Medulla oblongata (tissue), 1 donor: ENCODE results near the gene CEBPG.

ENCODE experiments used
- DNase-seq: peaks from one replicate; pipeline ENCODE4 v3.0.0-alpha.2; 2015; ENCODE audit errors: extremely low spot score

CEBPG gene

GRCh38 chr19:33382006-33382405, 8.5 kb downstream of the CEBPG start:
- DNase-seq: no peak

DNA sequence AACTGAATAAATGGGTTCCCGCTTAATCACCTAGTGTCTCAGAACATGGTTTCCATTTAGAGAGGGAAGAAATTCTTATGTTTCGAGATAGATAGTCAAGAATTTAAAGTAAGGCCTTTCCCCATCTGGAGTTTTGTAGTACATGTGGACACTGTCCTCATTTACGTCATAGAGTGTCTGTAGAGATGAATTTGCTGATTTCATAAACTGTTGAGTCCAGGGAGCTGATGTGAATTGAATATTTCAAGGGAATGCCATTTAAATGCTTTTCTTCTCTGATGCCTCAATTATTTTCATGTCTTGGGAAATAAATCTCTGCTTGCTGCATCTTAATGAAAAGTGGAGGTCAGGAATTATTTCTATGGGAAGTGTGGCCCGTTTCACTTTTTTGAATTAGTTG, 9.5 kb downstream of the CEBPG start:
- DNase-seq: no peak

DNA sequence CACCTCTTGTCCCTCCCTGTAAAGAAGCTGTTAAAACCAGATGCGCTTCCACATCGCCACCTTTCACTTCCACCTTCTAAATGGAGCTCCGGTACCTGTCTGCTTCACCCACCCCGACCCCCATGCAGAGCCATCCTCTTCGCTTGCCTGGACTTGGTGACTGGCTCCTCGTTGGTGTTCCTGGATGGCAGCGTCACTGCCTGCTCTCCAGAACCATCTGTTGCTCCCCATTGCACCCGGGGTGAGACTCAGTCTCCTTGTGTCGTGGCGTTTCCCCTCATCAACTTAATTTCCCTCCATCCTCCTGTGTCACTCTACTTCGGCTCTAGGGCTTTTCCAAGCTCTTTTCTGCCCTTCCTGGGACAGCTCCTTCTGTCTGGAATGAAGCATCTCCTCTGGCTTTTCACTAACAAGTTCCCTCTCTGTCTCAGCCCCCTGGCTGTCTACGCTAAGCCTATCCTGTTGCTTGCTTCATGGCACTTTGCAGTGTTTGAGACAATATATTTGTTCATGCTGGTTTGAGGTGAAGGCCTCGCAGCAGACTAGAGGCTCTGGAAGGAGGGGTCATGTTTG, 10.3 kb downstream of the CEBPG start:
- DNase-seq: no peak

- no peak for DNase-seq
These were observed 11.5 kb downstream of the CEBPG start for GRCh38 chr19:33384983-33385382.

DNA sequence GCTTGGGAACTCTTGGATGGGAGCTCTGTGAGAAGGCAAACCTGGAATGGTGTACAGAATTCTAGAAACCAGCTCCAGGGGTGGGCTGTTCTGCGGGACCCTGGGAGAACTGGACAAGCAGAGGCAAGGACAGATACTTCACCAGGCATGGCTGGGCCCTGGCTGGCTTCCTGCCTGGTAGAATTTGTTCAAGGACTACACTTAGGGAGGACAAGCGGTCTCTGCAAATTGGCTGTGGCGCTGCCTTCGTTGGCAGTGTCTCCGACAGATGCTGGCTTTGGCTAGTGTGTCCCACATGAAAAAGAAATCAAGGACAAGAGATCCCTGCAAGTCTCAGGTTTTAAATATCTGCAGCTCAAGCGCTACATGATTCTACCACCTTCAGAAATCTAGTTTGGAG, 12.4 kb downstream of the CEBPG start:
- DNase-seq: peak; percentile 61

GRCh38 chr19:33386361-33386858, 12.9 kb downstream of the CEBPG start:
- no peak for DNase-seq

DNA sequence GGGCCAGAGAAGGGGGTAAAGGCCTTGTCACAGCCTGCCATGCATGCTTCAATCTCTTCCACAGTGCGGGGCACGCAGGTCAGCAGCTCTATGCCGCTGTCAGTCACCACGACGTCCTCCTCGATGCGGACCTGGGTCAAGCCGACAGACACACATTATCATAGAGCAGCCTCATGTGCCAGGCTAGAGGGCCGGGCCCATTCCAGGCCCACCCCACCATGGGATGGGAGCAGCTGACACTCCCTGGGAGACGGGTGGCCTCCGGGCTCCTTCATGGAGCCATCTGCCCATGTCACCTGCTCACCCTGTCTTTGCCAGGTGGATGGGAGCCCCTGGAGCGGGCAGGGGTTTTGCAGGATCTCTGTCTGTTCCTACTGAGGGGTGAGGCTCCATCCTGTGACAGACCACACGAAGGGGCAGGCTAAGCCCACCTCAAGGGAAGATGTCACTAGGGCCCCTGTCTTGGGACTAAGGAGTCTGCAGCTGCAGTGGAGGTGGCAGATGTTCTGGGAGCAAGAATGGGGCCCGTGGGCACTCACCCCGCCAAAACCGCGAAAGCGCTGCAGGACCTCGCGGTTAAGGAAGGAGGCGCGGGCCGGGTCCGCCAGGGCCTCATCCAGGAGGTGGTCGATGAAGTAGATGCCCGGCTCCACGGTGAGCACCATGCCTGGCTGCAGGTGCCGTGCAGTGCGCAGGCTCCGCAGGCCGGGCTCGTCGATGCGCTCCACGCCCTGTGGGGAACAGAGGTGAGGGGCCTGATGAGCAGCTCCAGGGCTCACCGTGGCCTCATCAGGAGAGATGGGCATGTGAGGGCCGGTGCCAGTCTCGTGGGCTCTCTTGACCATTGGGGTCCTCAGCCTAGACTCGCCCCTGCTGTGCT, 14.1 kb downstream of the CEBPG start:
- no peak for DNase-seq

- DNase-seq: peak; percentile 64
These were observed 14.8 kb downstream of the CEBPG start for GRCh38 chr19:33388231-33388724.

DNA sequence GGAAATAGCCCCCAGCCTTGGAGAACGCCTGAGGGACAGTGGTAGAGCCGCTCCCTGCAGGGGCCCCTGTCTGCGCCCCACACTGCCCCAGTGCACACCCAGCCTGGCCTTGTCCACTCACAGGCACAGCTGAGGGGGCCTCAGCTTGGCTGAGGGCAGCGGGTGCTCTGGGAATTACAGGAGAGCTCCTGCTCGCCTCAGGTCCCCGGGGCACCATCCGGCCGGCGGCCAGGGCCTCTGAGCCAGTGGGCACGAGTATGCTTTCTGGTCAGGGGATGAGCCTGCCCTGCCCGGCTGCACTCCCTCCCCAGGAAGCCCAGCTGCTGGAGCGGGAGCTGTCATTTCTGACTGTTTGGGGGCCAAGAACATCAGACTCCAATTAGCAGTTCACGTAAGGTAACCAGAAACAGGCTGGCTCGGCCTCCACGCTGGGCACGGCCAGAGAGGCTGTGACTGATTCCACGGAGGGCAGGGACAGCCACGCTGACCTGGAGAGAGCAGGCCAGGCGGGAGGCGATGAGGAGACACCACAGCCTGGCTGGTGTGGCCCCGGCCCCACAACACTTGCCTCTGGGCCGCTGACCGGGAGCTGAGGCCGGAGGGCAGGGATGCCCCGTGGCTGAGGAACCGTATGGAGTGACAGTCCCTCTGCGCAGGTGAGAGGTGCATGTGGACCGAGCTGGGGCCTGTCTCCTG, 15.4 kb downstream of the CEBPG start:
- peak; percentile 35 for DNase-seq

- no peak for DNase-seq
These were observed 16.1 kb downstream of the CEBPG start for GRCh38 chr19:33389421-33390100.

- DNase-seq: peak; percentile 67
These were observed 16.8 kb downstream of the CEBPG start for GRCh38 chr19:33390101-33390907.

DNA sequence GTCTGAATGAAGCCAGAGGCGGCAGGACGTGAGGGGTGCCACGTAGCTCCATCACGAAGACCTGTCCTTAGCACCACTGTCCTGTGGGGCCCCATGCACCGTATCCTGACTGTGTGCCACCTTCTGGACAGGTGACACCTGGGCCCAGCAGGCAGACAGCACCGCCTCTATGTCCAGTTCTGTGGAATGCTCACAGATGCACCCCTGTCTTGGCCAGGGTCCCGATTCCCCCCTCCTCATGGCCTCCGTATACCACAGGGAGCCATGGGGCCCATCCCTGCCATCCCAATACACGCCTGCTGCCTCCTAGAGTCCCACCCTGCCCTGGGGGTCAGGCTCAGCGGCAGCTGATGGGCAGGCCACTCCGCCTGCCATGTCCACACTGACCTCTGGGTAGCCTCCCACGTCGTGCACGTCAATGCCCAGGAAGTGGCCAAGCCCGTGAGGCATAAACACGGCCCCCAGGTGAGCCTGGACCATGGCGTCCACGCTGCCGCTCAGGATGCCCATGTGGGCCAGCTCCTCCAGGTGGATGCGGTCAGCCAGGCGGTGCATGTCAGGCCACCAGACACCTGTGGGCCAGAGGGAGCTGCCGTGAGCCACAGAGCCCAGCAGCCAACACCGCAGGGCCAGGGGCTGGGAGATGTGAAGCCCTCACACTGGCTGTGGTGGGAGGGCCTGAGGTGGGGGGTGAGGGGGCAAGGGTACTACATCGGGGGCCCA, 17.6 kb downstream of the CEBPG start:
- DNase-seq: no peak

DNA sequence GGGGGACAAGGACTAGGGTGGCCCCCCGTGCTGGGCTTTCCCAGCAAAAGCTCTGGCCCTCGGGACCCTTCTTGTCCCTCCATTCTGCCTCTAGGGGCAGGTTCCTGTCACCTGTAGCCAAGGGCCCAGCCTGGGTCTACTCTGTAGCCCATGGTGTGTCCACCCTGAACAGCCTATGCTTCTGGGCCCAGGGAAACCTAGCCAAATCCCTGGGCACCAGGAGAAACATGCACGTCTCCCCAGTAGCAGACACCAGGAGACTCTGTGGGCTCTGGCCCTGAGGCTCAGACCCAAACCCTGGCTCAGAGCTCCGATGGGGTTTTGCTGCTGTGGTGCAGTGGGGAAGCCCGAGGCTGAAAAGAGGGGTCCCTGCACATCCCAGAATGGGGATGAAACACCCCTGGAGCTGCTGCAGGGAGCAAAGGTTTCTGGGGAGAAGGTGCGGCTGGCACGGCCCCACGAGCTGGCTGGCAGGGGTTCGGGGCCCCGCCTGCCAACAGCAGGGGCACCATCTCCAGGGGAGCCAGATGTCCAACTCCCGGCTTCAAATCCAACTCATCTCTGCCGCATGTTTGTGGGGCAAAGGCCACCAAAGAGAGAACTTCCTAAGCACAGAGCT, 18.2 kb downstream of the CEBPG start:
- no peak for DNase-seq

DNA sequence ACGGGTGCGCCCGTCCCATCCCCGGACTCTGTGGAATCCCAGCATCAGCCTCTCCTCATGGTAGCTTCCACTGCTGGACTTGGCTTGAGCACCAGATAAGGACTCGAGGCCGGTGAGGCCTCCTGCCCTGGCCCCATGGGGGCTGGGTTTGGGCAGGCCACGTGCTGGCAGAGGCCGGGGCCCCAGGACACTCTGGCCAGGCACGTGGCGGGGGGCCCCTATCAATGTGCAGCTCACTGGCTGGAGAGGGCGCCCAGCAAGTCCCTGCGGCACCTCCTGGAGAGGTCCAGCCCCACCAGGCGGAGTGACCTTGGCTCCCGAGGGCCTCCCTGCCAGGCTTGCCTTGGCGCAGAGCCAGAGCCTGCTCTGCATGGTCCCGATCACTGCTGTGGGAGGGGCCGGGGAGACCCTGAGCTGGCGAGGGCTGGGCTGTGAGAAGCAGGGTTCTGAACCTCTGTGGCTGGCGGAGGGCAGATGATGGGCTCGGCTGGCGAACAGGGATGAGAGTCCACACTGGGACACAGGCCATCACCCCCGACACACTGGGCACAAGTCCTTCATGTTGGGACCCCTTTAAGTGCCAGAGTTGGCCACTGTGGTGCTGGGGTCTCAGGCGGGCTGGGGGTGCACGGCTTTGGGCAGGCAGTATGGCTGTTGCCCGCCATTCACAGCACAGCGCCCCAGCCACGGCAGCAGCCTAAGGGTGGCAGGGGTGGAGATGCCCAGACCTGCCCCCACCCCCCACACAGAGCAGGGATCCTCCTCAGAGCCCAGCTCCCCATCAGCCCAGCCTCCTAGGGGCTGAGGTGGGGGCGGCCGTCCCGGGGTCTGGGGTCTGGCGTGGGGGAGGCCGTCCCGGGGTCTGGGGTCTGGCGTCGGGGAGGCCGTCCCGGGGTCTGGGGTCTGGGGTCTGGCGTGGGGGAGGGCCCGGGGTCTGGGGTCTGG, 19.1 kb downstream of the CEBPG start:
- no peak for DNase-seq

DNA sequence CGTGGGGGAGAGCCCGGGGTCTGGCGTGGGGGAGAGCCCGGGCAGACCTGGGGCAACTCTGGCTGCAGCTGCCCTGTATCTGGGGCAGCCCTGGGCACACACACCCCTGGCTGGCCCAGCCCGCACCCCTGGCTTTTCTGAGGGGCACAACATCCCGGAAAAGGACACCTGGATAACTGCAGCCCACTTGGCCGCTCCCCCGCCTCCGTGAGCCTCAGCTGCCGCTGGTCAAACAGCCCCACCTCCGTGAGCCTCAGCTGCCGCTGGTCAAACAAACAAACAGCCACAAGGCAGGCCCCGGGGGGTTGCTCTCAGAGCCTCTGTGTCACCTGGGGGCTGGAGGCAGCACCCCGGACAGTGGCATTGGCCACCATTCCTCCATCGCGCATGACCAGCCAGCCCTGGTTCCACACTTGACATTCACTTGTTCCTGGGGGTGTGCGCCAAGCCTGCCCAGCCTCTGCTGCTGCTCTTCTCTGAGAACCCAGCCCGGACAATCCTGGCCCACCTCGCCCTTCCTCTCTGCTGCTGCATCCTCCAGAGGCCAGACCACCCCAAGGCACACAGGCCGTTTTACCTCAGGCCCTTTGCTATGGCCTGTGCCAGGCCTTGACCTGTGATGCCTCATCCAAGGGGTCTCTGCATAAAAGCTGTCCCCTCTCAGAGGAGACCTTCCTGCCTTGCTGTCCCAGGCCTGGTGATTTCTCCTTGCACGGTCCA, 19.9 kb downstream of the CEBPG start:
- DNase-seq: no peak

- no peak for DNase-seq
These were observed 20.7 kb downstream of the CEBPG start for GRCh38 chr19:33394006-33394722.
